Osteoblast (primary cell): ENCODE measurements around the gene EPAS1. TPM values are rescaled to one million over a fixed set of nuclear protein-coding genes. Genes with fewer than 3 reads are reported as not detected.

Source experiments
- DNase-seq: peaks from one replicate; pipeline ENCODE4 v3.0.0; 2011; ENCODE audit warnings: low spot score, mixed read lengths; ENCODE audit not compliant: insufficient read length; ENCODE audit errors: missing footprints
- H2AFZ ChIP-seq: 2 replicates; pipeline ENCODE4 v1.6.0; 2011; ENCODE audit warnings: mild to moderate bottlenecking, low read length
- H3K27ac ChIP-seq: 2 replicates; pipeline ENCODE4 v1.5.1; 2011; ENCODE audit warnings: mild to moderate bottlenecking, low read depth, low read length, moderate library complexity
- H3K27me3 ChIP-seq: 2 replicates; pipeline ENCODE4 v1.6.0; 2012; ENCODE audit warnings: mild to moderate bottlenecking, control low read depth, inconsistent platforms, low read length, moderate library complexity; ENCODE audit not compliant: insufficient read depth
- H3K36me3 ChIP-seq: 2 replicates; pipeline ENCODE4 v1.5.1; 2011; ENCODE audit warnings: mild to moderate bottlenecking, low read length, control low read depth, moderate library complexity; ENCODE audit not compliant: insufficient read depth
- H3K4me1 ChIP-seq: 2 replicates; pipeline ENCODE4 v1.5.1; 2011; ENCODE audit warnings: mild to moderate bottlenecking, low read length, control low read depth, moderate library complexity; ENCODE audit not compliant: insufficient read depth
- H3K4me2 ChIP-seq: 2 replicates; pipeline ENCODE4 v1.6.0; 2011; ENCODE audit warnings: mild to moderate bottlenecking, low read length; ENCODE audit not compliant: insufficient read depth
- H3K4me3 ChIP-seq: fragments of 200-600 bp; sonication (generic); 3 replicates; pipeline ENCODE4 v1.5.1; 2012; ENCODE audit warnings: mild to moderate bottlenecking, low read length, inconsistent platforms; ENCODE audit not compliant: insufficient read depth
- H3K79me2 ChIP-seq: 2 replicates; pipeline ENCODE4 v1.6.0; 2012; ENCODE audit warnings: mild to moderate bottlenecking, low read length, control low read depth, inconsistent platforms; ENCODE audit not compliant: insufficient read depth
- H3K9me3 ChIP-seq: 2 replicates; pipeline ENCODE4 v1.5.1; 2011; ENCODE audit warnings: low read depth, low read length, control low read depth
- H4K20me1 ChIP-seq: 2 replicates; pipeline ENCODE4 v1.6.0; 2012; ENCODE audit warnings: mild to moderate bottlenecking, low read length, control low read depth; ENCODE audit not compliant: insufficient read depth
- CTCF ChIP-seq: IDR thresholded peaks from 2 replicates; pipeline ENCODE4 v1.5.1; 2011; ENCODE audit warnings: mild to moderate bottlenecking, low read depth, low read length, moderate library complexity; ENCODE audit errors: extremely low read depth
- small RNA-seq: library from RNA; depleted of rRNA; stranded (forward); fragments of <200 nt; gene quantifications from one replicate; pipeline ENCODE3, GENCODE V24; 2012
- total RNA-seq: library from RNA; depleted of rRNA; stranded (reverse); fragments of >200 nt; gene quantifications from 2 replicates; pipeline ENCODE4 v1.2.3, GENCODE V29; 2012

Gene EPAS1
- total RNA-seq, 1 donor, result 260 TPM

- Histone ChIP-seq H3K4me2 (peak overlapping the region; percentile 4), H3K36me3 (no peaks in the 10 kb centered on the region), H3K27ac (peak overlapping the region; percentile 12), H3K4me3 (no peak overlapping the region), H2AFZ (no peak overlapping the region), H3K9me3 (no peaks in the 10 kb centered on the region), H3K4me1 (peaks cover 13% of the 10 kb centered on the region), H4K20me1 (no peaks in the 10 kb centered on the region), H3K79me2 (no peaks in the 10 kb centered on the region), H3K27me3 (no peaks in the 10 kb centered on the region)
- no peak for TF ChIP-seq CTCF
- no peak for DNase-seq
Observed at GRCh38 chr2:46435353-46435752, 138.1 kb downstream of the EPAS1 start.

- peaks cover 13% of the 10 kb centered on the region for H3K4me1 ChIP-seq
- no peaks in the 10 kb centered on the region for H3K27me3 ChIP-seq
- no peak overlapping the region for H3K4me2 ChIP-seq
- no peaks in the 10 kb centered on the region for H3K9me3 ChIP-seq
- no peak overlapping the region for H3K4me3 ChIP-seq
- no peaks in the 10 kb centered on the region for H4K20me1 ChIP-seq
- no peaks in the 10 kb centered on the region for H3K36me3 ChIP-seq
- DNase-seq, result no peak
- no peak overlapping the region for H3K27ac ChIP-seq
- TF ChIP-seq CTCF, result no peak
- H2AFZ ChIP-seq, result no peak overlapping the region
- no peaks in the 10 kb centered on the region for H3K79me2 ChIP-seq
Observed at GRCh38 chr2:46435796-46436360, 138.7 kb downstream of the EPAS1 start.

Small RNA genes lying within 50 kb of the gene (small RNA-seq; reads per million reads assigned to genes)
- not detected for gene RF00017

Other genes starting within 250 kb of the EPAS1 start
- not detected in 2 replicates for gene TMEM247, start 182.2 kb downstream of the EPAS1 start, total RNA-seq
- gene RHOQ, start 245.1 kb downstream of the EPAS1 start, total RNA-seq, result 137 and 163 TPM in 2 replicates
- 5.9 and 6.5 TPM in 2 replicates for gene ATP6V1E2, start 245.2 kb downstream of the EPAS1 start, total RNA-seq